Type B pancreatic cell (in vitro differentiated cells): ENCODE measurements around the gene BRICD5. TPM values are rescaled to one million over a fixed set of nuclear protein-coding genes. Genes with fewer than 3 reads are reported as not detected.

Source experiments
- DNase-seq: peaks from one replicate; pipeline ENCODE4 v3.0.0; 2021; ENCODE audit warnings: mixed read lengths; ENCODE audit not compliant: unreplicated experiment; ENCODE audit errors: extremely low spot score
- H3K27ac Mint-ChIP-seq: 2 replicates; pipeline ENCODE4 v1.8.0; 2021; ENCODE audit warnings: mild to moderate bottlenecking, mixed read lengths
- H3K27me3 Mint-ChIP-seq: 2 replicates; pipeline ENCODE4 v1.8.0; 2021; ENCODE audit warnings: mixed read lengths
- H3K36me3 Mint-ChIP-seq: 2 replicates; pipeline ENCODE4 v1.8.0; 2021; ENCODE audit warnings: mixed read lengths
- H3K4me1 Mint-ChIP-seq: one replicate; pipeline ENCODE4 v1.8.0; 2021; ENCODE audit warnings: mixed read lengths; ENCODE audit not compliant: unreplicated experiment
- H3K4me3 Mint-ChIP-seq: 2 replicates; pipeline ENCODE4 v1.8.0; 2021; ENCODE audit warnings: mild to moderate bottlenecking, mixed read lengths
- H3K9me3 Mint-ChIP-seq: 2 replicates; pipeline ENCODE4 v1.8.0; 2021; ENCODE audit warnings: mixed read lengths
- total RNA-seq: library from RNA; stranded (reverse); gene quantifications from 2 replicates; pipeline ENCODE4 v1.2.1, GENCODE V29; 2021; ENCODE audit warnings: low replicate concordance
- TF ChIP-seq, protein P1 (sequence below): fragments of 200-600 bp; sonication (generic); conservative IDR thresholded peaks from 2 replicates; pipeline ENCODE4 v1.5.0; 2021; ENCODE audit warnings: antibody characterized with exemption, mild to moderate bottlenecking

The BRICD5 gene
- total RNA-seq, 1 donor from 2014 or later, result 16.6 TPM

DNA sequence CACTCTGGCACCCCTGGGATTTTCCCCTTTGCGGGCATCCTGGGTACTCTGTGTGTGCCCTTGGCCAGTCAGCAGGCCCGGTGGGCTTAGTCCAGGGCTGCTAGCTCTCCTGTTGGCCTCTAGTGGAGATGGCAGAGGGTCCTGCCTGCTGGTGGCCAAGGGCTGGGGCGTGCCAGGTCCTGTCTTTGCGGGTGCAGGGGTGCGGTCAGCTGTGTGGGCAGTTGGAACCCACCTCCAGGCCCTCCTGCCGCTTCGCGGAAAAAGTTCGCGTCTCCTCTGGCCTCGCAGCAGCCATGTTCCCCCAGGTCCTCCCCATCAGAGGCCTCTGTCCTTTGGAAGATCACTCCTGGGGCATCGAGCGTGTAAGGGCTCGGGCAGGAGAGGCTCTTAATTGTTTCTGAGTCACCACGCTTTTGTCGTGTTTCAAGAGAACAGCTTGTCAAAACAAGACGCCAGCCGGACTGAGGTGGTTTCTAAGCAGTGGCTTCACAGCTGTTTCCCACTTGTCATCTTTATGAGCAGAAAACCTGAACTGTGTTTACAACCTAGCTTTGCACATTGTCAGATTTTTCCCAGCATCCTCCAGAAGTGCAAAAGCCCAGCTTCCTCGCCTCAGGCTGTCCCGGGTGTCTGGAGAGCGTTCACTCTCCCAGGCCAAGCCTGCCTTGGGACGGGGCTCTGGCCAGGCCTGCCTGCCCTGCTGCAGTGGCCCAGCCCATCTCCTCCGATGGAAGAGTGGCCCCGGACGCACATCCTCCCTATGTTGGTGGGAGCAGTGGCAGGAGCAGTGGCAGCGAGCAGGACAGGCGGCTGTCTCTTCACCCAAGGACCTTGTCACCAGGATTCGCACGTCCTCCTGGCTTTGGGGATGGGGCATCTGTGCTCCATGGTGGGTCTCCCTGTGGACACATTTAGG is 20.6 kb upstream of the BRICD5 start:
- Mint-ChIP-seq H3K27me3 (peaks cover 10% of the 10 kb centered on the region), H3K27ac (no peak overlapping the region), H3K9me3 (no peaks in the 10 kb centered on the region), H3K4me3 (no peak overlapping the region), H3K36me3 (no peaks in the 10 kb centered on the region), H3K4me1 (no peaks in the 10 kb centered on the region)
- TF ChIP-seq, protein P1, sequence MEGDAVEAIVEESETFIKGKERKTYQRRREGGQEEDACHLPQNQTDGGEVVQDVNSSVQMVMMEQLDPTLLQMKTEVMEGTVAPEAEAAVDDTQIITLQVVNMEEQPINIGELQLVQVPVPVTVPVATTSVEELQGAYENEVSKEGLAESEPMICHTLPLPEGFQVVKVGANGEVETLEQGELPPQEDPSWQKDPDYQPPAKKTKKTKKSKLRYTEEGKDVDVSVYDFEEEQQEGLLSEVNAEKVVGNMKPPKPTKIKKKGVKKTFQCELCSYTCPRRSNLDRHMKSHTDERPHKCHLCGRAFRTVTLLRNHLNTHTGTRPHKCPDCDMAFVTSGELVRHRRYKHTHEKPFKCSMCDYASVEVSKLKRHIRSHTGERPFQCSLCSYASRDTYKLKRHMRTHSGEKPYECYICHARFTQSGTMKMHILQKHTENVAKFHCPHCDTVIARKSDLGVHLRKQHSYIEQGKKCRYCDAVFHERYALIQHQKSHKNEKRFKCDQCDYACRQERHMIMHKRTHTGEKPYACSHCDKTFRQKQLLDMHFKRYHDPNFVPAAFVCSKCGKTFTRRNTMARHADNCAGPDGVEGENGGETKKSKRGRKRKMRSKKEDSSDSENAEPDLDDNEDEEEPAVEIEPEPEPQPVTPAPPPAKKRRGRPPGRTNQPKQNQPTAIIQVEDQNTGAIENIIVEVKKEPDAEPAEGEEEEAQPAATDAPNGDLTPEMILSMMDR, result no peak
- DNase-seq, result no peak

DNA sequence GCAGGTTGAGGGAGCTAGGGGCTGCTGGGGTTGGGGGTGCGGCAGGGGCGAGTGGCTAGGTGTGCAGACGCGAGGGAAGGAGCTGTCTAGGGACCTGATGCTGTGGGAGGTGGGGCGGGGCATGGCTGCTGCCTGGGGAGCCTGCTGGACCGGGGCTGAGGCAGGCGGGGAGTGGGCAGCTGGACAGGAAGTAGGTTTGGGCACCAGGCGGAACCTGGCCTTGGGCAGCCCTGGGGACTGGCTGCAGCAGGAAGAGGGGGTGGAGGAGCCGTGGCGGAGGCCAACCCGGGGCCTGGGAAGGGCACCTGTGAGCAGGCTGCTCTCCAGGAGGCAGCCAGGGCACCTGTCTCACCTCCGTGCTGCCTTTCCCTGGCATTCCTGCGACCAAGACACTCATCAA is 19.7 kb upstream of the BRICD5 start:
- no peak overlapping the region for H3K27ac Mint-ChIP-seq
- no peak for DNase-seq
- TF ChIP-seq, protein P1, result no peak
- H3K9me3 Mint-ChIP-seq, result no peaks in the 10 kb centered on the region
- H3K4me1 Mint-ChIP-seq, result no peaks in the 10 kb centered on the region
- H3K4me3 Mint-ChIP-seq, result no peak overlapping the region
- no peaks in the 10 kb centered on the region for H3K36me3 Mint-ChIP-seq
- H3K27me3 Mint-ChIP-seq, result peaks cover 1% of the 10 kb centered on the region

DNA sequence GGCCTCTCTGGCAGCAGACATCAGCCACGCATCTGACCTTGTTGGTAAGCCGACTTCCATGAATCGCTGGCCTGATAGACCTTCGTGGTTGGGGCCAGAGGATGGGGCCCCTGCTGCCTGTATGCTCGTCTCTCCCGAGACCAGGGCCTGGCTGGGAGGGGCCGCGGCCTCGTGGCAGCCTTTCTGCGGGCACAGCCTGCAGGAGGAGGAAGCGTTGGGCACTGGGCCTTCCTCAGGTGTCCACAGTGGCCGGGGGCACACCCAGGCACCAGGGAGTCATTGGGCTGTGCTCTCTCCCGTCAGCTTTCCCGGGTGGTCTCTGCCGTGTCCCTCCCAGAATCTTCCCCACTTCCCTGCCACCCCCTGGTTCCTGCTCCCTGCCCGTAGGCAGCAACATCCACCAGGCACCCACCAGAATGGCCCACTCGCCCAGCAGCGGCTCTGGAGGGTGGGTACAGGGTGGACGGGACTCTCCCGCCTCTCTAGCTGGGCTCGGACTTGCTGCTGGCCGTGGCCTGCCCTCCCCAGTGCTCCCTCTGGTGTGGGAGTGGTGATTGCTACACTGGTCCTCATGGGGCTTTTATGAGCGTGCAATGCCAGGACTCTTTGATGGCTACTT is 19.1 kb upstream of the BRICD5 start:
- TF ChIP-seq, protein P1, result no peak
- Mint-ChIP-seq H3K36me3 (no peaks in the 10 kb centered on the region), H3K27me3 (no peaks in the 10 kb centered on the region), H3K4me1 (no peaks in the 10 kb centered on the region), H3K27ac (no peak overlapping the region), H3K9me3 (no peaks in the 10 kb centered on the region), H3K4me3 (no peak overlapping the region)
- no peak for DNase-seq

DNA sequence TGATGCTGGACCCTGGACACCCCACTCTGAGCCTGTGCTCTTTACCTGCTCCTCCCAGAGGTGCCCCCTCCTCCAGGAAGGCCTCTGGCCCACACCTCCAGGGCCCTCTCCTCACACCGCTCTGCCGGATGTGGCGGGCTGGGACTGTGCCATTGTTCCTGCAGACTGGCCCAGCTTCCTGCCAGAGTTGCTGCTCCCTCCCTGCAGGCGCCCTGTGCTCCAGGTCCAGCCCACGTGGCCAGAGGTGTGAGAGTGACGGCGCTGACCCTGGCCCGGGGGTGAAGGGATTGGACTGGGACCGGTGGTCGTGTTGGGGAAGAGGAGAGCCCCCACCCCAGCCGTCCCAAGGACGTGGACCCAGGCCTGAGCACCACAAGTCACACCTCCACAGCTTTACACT is 18.4 kb upstream of the BRICD5 start:
- no peaks in the 10 kb centered on the region for H3K9me3 Mint-ChIP-seq
- H3K27ac Mint-ChIP-seq, result no peak overlapping the region
- no peak overlapping the region for H3K4me3 Mint-ChIP-seq
- peaks cover 4% of the 10 kb centered on the region for H3K4me1 Mint-ChIP-seq
- H3K27me3 Mint-ChIP-seq, result no peaks in the 10 kb centered on the region
- DNase-seq, result no peak
- H3K36me3 Mint-ChIP-seq, result no peaks in the 10 kb centered on the region
- TF ChIP-seq, protein P1, result no peak

DNA sequence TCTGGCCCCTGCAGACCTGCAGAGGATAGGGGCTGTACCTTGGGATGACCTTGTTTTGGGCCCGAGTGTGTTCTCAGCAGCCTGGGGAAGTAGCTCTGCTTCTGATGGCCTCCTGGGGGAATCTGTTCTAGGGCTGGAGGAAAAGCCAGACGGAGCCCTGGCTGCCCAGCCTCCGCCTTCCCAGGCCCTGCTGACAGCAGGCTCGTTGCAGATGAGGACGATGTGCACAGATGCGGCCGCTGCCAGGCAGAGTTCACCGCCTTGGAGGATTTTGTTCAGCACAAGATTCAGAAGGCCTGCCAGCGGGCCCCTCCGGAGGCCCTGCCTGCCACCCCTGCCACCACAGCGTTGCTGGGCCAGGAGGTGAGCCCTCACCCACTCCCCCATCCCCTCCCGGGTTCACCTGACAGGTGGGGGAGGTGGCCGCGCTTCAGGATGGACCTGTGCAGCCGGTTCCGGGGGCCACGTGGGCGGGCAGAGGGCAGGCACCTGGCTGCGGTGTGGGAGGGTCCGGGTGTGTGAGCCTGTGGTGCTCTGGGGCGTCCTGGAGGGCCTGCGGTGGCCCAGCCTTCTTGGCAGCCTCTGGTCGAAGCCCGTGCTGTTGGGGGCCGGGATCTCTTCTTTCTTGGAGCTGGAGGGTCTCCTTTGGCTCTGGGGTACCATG is 17.6 kb upstream of the BRICD5 start:
- Mint-ChIP-seq H3K27me3 (no peaks in the 10 kb centered on the region), H3K4me3 (no peak overlapping the region), H3K9me3 (no peaks in the 10 kb centered on the region), H3K36me3 (no peaks in the 10 kb centered on the region), H3K4me1 (peaks cover 4% of the 10 kb centered on the region), H3K27ac (no peak overlapping the region)
- no peak for DNase-seq
- TF ChIP-seq, protein P1, result no peak
